NCI-H2196 treated with DMSO at 0.1 percent for 48 hours (cell line): ENCODE measurements around the gene ARID3A.
A peak's percentile ranks its signal among the peaks of the same experiment; 100 is the strongest.

Source experiments
- DNase-seq: peaks from one replicate; lab custom pipeline; 2025; ENCODE audit not compliant: unreplicated experiment; lab: John Stamatoyannopoulos, UW

The ARID3A gene

GRCh38 chr19:1000591-1001537 is 75.0 kb downstream of the ARID3A start:
- DNase-seq = no peak

- peak; percentile 15 for DNase-seq
These were observed 75.8 kb downstream of the ARID3A start for GRCh38 chr19:1001538-1002166.

DNA sequence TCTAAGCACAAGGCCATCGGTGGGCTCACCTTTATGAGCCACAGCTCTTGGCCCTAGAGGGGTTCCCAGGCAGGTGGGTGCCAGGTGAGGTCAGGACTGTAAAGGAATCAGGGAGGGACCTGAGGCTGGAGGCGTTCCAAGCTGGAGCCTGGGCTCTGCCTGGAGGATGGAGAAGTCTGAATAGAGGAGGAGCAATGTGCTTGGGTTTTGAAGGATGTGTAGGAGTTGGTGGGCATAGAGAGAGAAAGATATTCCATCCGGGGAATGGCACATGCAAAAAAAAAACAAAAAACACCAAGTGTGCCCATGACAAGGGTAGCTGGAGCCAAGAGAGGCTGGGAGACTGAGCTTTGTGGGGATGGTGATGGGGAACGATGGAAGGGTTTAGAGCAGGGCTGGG is 76.8 kb downstream of the ARID3A start:
- DNase-seq = no peak

- no peak for DNase-seq
These were observed 77.4 kb downstream of the ARID3A start for GRCh38 chr19:1003283-1003682.

DNA sequence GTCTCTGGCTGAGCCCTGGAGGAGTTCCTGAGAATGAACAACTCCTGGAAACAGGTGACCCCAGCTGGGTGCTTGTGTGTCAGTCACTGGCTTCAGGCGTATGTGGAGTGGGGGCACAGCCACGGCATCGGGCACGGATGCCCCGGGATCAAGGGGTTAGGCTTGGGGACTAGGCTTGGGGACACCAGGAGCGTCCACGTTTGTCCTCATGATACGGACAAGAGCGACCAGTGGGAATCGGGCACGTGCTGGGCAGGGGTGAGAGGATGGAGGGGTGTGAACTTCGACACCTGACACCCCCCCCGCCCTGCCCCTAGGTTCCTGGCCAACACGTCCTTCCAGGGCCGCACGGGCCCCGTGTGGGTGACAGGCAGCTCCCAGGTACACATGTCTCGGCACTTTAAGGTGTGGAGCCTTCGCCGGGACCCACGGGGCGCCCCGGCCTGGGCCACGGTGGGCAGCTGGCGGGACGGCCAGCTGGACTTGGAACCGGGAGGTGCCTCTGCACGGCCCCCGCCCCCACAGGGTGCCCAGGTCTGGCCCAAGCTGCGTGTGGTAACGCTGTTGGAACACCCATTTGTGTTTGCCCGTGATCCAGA is 78.5 kb downstream of the ARID3A start:
- DNase-seq = no peak

- no peak for DNase-seq
These were observed 79.2 kb downstream of the ARID3A start for GRCh38 chr19:1004803-1005664.

DNA sequence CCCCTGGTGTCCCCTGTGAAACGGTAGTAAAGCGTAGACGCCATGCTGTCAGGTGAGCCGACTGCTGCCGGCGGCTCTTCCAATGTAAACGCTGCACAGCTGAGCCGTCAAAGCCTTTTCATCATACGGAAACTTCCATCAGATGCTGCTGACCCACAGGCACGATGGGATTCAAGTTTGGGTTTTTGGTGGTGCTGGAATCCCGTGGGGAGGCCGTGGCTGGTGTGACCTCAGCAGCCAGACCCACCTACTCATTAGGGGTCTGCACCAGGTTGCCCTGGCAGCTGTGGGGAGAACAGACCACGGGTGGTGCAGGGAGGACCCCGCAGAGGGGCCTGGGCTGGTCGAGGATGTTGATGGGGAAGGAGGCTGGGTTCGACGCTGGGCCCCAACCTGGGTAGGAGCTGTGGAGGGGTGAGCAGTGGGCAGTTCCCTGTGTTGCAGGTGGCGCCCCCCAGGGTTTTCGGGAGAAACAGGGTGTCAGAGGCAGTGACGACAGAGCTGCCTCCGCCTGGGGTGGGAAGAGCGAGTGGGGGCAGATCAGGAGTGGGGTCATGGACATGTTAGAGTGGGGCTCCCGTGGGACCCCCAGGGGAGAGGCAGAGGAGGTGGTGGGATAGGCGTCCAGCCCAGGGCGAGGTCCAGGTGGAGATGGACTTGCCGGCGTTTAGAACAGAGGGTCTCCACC is 81.0 kb downstream of the ARID3A start:
- no peak for DNase-seq

- DNase-seq = no peak
These were observed 81.8 kb downstream of the ARID3A start for GRCh38 chr19:1007399-1008251.

DNA sequence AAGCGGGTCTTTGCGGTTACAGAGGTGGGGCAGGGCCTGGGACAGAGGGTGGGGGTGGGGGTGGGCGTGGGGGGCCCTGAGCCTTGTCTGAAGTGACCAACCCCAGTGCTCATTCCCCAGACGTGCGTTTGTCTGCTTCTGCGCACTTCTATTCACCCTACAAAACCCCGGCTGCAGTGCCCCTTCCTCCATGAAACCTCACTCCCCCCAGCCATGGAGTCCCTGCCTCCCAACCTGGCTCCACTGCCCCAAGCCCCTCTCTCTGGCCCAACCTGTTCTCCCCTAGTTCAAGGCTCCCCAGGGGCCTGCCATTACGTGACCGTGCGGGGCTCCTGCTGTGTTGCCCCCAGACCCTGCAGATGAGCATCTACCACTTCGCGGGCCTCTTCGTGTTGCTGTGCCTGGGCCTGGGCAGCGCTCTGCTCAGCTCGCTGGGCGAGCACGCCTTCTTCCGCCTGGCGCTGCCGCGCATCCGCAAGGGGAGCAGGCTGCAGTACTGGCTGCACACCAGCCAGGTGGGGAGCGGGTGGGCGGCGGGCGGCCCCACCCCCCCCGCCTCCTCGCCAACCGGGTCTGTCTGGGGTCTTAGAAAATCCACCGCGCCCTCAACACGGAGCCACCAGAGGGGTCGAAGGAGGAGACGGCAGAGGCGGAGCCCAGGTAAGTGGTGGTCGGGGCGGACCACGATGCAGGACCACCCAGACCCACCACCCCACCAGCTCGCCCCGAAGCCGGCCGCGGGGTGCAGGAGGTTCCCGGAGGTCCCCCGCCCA is 82.6 kb downstream of the ARID3A start:
- no peak for DNase-seq

DNA sequence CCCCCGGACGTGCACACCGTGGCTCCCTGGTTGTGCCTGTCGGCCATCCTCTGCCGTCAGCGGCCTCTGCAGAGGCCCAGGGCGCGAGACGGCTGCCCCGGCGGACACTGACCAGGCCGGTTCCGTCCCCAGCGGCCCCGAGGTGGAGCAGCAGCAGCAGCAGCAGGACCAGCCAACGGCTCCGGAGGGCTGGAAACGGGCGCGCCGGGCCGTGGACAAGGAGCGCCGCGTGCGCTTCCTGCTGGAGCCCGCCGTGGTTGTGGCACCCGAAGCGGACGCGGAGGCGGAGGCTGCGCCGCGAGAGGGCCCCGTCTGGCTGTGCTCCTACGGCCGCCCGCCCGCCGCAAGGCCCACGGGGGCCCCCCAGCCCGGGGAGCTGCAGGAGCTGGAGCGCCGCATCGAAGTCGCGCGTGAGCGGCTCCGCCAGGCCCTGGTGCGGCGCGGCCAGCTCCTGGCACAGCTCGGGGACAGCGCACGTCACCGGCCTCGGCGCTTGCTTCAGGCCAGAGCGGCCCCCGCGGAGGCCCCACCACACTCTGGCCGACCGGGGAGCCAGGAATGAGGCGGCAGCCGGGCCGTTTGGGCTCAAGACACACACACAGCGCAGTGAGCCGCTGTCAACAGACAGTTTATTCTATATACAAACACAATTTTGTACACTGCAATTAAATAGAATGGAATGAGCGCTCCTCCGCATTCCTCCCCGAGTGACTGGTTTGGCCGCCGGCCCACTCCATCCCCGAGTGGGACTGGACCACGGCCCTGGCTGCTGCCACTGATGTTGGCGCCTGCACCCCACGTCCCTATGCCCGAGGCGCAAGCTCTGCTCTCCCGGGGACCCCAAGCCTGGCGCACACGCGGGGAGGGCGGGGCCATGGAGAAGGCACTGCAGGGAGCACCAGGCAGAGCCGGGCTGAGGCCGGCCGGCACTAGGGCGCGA is 83.5 kb downstream of the ARID3A start:
- no peak for DNase-seq

DNA sequence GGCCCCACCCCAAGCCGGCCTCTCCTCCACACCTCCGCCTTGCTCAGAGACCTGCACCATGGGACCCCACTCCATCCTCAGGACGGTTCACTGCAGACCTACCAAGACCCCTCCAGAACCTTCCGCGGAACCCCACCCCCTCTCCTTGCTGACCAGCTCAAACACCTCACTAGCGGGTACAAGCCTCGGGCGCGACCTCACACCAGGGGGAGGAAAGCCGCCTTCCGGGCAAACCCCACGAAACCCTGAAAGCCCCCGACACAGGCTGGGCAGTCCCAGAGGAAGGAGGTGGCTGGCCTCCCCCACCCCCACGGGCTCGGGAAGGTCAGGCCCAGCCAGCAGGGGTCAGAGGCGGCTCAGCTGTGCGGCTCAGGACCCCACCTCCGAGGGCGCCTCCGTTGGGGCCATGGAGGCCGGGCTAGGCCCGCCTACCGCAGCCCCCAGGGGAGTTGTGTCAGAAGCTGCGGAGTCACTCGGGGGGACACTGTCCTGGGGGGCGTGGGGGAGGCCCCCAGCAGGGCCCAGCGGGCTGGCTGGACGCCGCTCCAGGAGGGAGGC is 84.2 kb downstream of the ARID3A start:
- no peak for DNase-seq

GRCh38 chr19:1010586-1011510 is 85.0 kb downstream of the ARID3A start:
- no peak for DNase-seq

GRCh38 chr19:1011831-1012333 is 86.0 kb downstream of the ARID3A start:
- DNase-seq = no peak

DNA sequence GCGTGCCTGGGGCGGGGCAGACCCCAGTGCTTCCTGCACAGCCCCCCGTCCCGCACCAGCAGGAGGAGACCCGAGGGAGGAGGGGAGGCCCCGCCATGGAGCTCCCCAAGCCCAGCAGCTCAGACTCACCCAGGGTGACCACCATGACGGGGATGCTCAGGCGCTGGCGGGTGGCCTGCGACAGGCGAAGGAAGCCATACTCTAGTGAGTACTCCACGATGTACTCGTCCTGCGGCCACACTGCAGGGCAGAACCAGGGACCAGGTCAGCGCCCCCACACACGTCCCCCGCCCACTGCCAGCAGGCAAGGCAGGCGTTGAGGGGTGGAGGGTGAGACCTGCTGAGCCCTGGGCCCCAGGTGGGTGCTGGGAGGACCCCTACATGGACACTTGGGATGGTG is 86.5 kb downstream of the ARID3A start:
- DNase-seq = no peak

- no peak for DNase-seq
These were observed 87.4 kb downstream of the ARID3A start for GRCh38 chr19:1013218-1013617.
